GM19395 (cell line): ENCODE measurements around the gene PSMB9.
"Not testable (repeated sequence)": the region's sequence is repeated elsewhere in the genome, so short reads cannot be mapped to it uniquely, and the experiment has no call there.

Source experiments
- ATAC-seq: cut with Tn5 transposase; IDR thresholded peaks from one replicate; pipeline ENCODE4 v1.9.1; 2021; ENCODE audit warnings: mild to moderate bottlenecking, moderate library complexity; ENCODE audit not compliant: unreplicated experiment

Gene PSMB9

DNA sequence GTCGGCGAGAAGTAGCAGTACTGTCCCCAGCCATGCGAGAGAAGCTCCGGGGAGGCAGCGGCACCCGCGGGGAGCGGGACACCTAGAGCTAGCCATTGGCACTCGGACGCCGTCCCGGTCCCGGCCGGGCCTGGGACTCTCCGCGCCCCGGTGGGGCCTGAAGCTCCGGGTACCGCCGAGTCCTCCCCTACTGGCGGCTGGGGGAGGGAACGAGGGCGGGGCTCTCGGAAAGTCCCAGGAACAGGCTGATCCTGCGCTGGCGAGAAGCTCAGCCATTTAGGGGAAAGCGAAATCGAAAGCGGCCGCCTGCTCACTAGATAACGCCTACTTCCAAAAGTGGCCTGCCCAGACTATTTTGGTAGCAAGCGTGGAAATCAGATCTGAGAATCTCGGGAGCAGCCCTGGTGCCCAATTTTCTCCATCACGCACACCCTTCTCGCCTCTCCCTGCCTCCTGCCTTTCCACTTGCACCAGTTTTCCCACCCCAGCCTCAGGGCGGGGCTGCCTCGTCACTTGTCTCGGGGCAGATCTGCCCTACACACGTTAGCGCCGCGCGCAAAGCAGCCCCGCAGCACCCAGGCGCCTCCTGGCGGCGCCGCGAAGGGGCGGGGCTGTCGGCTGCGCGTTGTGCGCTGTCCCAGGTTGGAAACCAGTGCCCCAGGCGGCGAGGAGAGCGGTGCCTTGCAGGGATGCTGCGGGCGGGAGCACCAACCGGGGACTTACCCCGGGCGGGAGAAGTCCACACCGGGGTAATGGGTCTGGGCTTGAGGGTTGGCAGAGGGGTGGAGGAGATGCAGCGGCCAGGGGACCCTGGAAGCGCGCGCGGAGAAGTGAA is at the start of gene PSMB9, which contains the start of gene TAP1:
Gene PSMB9, plus strand, starts transcription at position 652 of the 835 bp plus-strand sequence. Its CDS starts 38 bp downstream, at position 690.
Gene TAP1, minus strand, starts transcription at position 164 of the 835 bp plus-strand sequence. Its CDS starts 68 bp downstream, at position 96.
- peak; percentile 73 for ATAC-seq

DNA sequence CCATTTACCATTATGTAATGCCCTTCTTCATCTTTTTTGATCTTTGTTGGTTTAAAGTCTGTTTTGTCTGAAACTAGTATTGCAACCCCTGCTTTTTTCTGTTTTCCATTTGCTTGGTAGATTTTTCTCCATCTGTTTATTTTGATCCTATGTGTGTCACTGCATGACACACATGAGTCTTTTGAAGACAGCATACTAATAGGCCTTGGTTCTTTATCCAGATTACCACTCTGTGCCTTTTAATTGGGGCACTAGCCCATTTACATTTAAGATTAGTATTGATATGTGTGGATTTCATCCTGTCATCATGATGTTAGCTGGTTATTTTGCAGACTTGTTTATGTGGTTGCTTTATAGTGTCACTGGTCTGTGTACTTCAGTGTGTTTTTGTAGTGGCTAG is 48.6 kb upstream of the PSMB9 start:
- ATAC-seq = not testable (repeated sequence)

DNA sequence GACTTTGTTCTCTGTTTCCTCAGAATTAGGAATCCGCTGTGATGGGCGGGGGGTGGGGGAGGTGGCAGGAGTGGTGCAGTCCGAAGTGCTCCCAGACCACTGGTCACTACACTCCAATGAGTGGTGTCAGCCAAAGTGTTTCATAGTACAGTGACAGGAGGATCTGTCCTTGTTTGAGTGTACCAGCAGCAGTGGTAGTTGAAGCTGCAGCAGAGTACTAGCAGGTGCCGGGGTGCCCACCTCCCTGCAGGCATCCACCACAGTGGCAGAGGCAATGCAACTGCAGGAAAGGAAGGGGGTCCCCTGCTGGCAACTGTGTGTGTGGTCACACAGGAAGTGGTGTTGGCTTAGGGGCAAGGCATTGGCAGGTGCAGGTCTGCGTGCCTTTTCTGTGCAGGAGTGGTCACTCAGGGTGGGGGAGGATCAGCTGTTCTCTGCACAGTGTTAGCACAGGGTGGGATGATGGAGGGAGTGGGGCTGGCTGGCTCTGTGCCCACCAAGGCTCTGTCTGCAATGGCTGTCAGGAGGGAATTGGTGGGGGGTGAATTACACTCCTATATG is 46.9 kb upstream of the PSMB9 start:
- ATAC-seq = no peak

DNA sequence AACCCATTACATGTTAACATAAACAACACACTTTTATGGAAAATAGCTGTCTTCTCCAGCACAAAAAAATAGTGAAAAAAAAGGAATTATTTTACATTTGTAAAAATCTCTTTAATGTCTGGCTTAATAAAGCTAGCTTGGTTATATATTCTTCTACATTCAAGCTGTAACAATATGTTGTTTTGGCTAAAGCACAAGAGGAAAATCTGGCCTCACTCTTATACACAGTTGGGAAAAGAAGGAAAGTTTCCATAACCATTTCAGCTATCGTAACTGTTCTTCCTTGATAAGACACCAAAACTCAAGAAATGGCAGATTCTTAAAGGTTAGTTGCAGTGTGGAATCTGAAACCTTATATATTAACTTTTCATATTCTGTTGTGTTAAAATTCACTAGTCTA is 44.8 kb upstream of the PSMB9 start:
- ATAC-seq = no peak

DNA sequence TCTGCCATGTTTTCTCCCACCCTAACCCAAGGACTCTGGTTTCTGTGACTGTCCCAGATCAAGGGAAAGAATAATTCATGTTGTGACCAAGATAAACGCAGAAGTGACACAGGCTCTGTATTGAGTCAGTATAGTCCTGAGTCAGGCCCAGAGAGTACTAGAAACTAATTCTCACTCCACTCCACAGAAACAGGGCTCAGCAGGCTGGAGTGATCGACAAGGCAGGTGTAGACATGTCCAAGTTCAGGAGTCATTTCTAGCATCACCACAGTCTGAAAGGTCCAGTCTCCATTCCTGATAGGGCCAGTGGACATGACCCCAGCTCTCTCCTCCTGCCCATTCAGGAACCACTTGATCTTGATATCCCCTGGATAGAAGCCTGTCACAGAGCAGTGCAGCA is 39.8 kb upstream of the PSMB9 start:
- ATAC-seq = no peak

DNA sequence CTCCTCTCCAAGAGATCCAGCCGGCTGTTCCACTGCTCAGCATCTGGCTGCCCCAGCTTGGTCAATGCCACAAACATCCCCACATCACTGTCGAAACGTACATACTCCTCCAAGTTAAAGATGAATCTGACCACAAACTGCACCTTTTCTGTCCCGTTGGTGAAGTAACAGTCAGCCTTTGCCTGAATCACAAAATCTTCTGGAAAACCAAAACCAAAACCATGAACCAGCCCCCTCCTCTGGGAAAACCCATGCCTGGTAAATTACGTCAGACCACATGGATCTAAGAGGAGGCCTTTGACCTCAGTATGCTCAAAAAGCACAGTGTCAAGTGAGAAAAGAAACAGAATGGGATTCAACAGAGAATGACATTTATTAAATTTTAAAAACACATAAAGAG is 38.9 kb upstream of the PSMB9 start:
- no peak for ATAC-seq

DNA sequence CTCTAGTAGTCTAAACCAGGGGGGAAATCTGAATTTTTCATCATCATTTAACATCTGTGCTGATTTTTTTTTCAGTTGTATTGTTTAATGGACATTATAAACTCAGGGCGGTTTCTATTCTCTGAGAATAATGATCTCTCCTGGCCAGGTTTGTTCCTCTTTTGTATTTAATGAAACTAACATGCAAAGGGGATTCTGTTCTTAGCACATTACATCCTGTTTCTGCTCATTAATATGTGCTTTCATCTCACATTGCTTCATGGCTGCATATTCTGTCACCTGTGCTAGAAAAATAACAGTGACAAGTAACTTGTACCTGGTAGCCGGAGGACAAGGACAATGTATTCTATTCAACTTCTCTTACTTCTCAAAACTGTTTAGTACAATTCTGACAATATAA is 38.0 kb upstream of the PSMB9 start:
- peak; percentile 49 for ATAC-seq

DNA sequence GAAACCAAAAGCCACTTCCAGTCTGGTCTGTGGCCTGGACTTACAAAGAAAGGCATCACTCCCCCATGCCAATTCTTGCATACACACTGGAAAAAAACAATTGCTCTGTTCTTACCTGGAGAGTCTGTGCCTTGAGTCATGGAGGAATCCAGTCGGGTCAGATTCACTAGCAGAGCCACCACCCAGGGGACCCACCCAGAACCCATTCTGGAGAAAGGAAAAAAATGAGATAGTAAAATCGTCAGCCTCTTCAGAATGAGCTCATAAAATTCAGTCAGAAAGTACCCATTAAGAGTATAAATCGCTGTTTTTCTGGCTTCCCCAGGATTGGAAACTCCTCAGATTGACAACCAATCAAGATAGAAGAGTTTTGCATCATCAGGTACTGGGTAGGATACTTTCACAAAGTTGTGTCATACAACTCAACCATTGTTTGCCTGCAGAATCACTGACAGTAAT is 37.2 kb upstream of the PSMB9 start, which contains the start of gene HLA-DOB:
Gene HLA-DOB, minus strand, starts transcription at position 257 of the 459 bp plus-strand sequence. Its CDS starts 51 bp downstream, at position 206.
- peak; percentile 51 for ATAC-seq

DNA sequence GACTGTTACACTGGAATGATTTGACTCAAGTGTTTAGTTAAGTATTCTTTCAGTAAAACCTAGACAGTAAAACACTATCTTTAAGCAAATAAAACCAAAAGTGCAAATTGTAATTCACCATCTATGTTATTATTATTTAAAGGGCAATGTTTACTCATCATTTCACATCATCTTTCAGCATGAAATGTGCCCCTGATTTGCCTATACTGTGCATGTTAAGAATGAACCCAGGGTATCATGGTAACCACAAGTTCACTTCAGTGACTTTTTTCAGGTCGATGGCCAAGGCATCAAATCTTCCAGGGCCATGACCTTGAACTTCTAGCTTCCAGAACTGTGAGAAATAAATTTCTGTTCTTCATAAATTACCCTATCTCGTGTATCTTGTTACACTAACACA is 35.1 kb upstream of the PSMB9 start:
- no peak for ATAC-seq

DNA sequence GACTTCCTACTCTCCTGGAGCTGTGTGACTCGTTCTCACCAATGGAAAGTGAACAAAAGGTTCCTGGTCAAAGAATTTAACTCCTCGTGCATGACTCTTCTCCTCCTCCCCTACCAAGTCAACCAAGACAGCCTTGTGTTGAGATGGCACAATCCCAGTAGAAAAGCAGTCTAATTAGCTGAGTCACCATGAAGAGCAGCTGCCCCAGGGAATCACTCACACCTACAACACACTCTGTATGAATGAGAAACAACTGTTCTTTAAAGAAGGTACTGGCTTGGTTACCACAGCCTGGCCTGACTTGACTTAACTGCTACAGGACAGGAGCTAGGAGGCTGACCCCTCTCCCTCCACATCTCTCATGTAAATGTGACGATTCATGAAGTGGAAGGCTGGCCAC is 34.3 kb upstream of the PSMB9 start:
- ATAC-seq = no peak

DNA sequence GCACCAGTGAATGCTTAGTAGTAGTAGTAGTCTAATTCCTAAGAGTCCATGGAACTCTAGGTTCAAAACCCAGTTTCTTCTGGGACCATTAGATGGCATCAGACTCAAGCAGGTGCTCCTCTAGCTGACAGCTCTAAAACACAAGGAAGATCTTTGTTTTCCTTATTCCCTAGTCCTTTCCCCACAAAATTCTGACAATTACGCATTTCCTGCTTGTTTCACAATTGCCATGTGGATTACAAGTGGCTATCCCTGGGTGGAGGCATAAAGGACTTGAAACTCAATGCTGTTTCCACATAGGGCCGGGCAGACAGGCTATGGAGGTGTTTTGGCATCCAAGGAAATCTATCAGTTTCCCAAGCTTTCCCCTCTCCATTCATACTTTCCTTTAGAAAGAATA is 28.0 kb upstream of the PSMB9 start:
- no peak for ATAC-seq

DNA sequence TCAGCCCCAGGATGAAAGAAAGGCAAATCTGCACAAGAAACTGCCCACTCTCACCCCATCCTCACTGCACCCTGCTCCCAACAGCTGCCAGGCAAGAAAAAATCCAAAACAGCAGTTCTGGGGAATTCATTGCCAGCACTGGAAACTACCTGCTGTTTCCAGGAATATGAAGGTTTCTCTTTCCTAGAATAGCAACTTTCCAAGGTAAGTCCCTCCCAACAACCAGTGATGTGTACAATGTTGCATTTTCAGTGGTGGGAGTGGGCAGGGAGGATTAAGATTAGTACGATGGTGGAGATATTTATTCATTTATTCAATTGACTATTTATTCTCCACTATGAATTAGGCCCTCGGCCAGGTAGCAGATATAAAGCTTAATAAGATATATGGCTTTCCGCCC is 27.0 kb upstream of the PSMB9 start:
- no peak for ATAC-seq

DNA sequence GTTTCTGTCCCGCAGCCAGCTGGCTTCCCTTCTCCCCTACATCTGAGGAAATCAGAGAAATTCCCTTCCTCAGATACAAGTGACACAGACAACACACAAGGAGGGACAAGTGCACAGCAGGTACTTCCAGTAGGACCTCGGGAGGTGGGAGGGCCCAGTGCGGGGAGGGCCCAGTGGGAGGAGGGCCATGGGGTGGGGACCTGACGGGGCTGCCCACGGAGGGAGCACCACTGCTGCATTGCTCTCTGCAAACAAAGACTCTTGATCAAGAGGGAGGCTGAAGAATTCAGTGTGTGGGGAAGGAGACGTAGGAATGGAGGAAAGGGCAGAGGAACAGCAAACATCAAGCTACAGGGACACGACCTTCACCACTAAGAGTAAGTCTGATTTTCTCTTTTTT is 24.5 kb upstream of the PSMB9 start:
- no peak for ATAC-seq

DNA sequence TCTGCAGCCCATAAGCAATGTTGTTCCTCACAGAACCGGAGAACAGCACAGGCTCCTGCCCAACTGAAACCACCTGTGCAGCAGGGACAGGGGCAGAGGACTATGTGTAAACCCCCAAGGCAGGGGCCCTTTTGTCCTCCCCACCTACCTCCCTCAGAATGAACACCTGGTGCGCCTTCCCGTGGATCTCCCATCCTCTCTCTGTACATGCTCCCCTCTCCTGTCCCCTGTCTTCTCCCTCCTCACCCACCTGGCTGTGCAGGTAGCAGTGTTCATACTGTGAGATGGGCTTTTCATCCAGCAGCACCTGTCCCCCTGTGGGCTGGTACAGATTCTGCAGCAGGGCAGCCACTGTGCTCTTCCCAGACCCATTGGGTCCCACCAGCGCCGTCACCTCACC is 24.0 kb upstream of the PSMB9 start:
- no peak for ATAC-seq

DNA sequence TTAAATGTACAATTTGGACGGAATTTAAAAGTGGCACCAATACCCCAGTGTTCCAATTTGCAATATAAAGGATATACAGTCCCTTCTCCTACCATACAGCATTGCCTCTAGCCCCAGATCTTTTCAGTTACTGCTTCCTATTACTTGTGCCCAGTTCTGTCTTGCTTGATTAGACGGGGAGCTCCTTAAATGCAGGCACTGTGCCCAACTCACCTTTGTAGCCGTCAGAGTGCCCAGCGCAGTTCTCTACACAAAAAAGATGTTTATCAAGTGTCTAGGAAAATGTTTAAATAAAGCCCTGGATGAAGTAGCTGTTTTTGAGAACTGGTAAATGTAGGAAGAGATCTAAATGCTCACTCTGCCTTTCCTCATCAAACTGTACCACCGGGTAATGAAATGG is 23.1 kb upstream of the PSMB9 start:
- no peak for ATAC-seq

DNA sequence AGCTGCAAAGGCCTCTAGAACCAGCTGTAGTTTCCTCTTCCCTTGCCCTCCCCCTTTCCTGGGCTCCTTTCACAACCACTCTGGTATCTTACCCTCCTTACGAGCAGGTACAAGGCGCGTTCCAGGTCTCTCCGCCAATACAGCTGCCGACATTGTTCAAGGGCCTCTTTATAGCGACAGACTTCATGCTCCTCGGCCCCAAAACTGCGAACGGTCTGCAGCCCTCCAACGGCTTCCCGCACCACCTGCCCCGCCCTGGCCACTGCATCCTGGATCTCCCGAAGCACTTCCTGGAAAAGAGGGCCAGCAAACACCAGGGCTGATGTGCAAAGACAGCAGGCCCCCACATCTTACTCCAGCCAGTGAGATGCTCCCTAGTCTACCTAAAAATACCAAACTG is 21.5 kb upstream of the PSMB9 start:
- no peak for ATAC-seq

DNA sequence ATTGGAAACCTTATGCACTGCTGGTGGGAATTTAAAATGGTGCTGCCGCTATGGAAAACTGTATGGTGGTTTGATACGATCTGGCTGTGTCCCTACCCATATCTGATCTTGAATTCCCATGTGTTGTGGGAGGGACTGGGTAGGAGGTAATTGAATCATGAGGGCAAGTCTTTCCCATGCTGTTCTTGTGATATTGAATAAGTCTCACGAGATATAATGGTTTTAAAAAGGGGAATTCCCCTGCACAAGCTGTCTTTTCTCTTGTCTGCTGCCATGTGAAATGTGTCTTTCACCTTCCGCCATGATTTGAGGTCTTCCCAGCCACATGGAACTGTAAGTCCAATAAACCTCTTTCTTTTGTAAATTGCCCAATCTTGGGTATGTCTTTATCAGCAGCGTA is 20.3 kb upstream of the PSMB9 start:
- ATAC-seq = no peak

DNA sequence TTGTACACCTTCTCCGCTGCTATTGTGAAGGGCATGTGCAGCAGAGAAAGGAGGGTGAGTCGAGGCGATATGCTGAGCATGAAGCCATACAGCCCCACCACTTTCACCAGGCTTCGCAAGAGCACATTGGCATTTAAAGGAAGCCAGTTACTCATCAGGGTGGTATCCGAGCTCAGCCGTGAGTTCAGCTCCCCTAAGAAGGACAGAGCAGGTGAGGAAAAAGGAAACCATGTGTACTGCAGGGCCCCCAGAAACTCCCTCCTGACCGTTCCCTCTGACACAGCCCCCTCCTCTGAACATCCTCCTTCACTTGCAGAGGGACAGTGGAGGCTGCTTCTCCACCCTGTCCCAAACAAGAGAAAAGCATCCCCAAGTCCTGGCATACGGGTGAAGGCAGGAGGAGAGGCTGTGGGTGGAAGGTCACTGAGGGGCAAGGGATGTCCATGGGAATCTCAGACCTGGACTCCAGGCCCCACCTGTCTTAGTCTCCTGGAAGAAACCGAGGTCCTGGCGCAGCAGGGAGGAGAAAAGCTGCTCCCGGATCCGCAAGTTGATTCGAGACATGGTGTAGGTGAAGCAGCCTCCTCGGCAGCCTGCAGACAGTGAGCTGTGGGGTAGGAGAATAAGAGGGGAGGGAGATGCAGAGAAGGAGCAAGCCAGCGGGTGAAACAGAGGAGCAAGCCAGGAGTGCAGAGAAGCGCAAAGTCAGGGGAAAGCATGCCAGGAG is 18.7 kb upstream of the PSMB9 start:
- ATAC-seq = no peak

DNA sequence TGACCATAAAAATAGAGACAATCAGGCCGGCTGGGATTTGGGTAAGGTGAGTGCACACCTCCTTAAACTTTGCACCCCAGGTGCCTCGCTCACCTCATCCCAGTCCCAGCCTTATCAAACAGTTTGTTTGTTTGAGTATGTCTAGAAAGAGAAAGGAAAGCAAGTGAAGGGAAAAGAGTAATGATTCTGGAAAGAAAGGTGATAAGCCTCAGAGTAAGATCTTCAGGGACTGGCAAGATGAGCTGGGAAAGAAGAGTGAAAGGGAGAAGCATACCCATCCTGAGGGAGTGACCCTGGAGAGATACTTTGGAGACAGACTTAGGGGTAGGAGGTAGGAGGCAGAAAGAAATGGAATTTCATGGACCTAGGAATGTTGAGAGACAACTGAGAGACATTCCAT is 17.1 kb upstream of the PSMB9 start:
- ATAC-seq = no peak

DNA sequence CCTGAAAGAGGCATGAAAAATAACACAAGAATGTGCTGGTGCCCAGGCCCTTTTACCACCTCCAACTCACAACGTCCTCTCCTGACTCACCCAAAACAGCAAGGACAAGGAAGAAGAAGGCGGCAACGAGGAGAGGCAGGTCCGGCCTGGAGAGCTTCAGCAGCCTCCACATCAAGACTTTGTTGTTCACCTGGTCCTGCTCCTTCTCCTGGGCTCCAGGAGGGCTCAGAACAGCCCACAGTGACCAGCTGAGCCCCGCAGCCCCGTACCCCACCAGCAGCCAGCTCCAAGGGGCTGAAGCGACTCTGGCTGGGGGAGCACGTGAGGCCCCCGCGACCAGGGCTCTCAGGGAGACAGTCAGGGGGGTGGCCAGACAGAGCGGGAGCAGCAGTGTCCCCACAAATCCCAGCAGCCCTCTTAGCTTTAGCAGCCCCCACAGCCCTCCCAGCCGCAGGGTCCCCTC is 16.3 kb upstream of the PSMB9 start:
- ATAC-seq = no peak

DNA sequence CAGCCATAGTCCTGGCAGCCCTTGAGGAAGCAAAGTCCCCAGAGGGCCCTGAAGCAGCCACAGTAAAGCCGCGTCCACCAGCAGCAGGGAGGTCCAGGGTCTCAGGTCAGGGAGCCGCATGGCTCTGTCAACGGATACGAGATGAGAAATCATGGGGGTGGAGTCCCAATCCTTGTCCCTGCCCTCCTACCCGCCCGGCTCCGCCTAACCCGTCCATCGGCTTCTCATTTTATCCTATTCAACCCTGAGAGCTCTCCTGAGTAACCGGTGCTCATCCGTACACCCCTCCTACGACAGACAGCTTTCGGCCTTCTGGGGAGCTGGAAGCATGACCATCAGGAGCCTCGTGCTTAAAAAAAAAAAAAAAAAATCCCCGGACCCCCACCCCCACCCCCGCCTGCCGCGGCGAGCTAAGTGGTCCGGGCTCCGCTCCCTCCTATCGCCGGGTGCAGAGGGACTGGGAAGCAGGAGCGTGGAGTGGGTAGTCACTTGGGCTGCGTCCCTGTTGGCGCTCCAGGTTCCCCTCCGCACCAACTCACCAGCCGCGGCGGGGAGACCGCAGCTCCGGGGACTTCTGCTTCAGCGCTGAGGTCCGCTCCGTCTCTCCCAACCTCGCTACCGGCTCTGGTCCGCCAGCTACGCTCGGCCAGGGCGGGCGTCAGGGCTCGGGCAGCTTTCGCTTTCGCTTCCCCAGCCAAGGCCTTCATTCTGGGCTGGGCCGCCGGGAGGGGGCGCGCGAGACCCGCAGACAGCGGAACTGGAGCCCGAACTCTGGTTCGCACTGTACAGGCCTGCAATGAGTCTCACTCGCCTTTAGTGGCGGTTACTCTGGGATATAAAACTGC is 15.7 kb upstream of the PSMB9 start, which contains the start of gene TAP2:
Gene TAP2, minus strand, starts transcription at position 626 of the 845 bp plus-strand sequence. Its CDS starts 506 bp downstream, at position 120.
- ATAC-seq = peak; percentile 69
